PC-3 (cell line): ENCODE measurements around the gene TRIP6.

Source experiments
- CTCF ChIP-seq: fragments of 300-600 bp; sonication (generic); conservative IDR thresholded peaks from 2 replicates; pipeline ENCODE4 v1.5.1; 2017; ENCODE audit warnings: antibody characterized with exemption, low read depth, mild to moderate bottlenecking, low read length
- EZH2 ChIP-seq: fragments of 300-600 bp; sonication (generic); IDR thresholded peaks from one replicate; pipeline ENCODE4 v1.6.1; 2017; ENCODE audit warnings: antibody characterized with exemption, mild to moderate bottlenecking, low read length; ENCODE audit not compliant: unreplicated experiment
- EZH2phosphoT487 ChIP-seq: fragments of 300-600 bp; sonication (generic); IDR thresholded peaks from 2 replicates; pipeline ENCODE4 v1.6.1; 2018; ENCODE audit warnings: mild to moderate bottlenecking, antibody characterized with exemption, low read length, borderline replicate concordance

GRCh38 chr7:100908512-100908911, 41.3 kb downstream of the TRIP6 start:
- TF ChIP-seq CTCF (no peak), EZH2phosphoT487 (no peak), EZH2 (no peak)
